SK-N-MC (cell line): ENCODE measurements around the gene KCNK13.

Source experiments
- DNase-seq: peaks from one replicate; pipeline ENCODE4 v3.0.0-alpha.2; 2011; ENCODE audit warnings: low read depth, low spot score
- H3K27ac ChIP-seq: fragments of 200-600 bp; sonication (generic); 2 replicates; pipeline ENCODE4 v1.5.1; 2016; ENCODE audit warnings: mixed run types
- H3K36me3 ChIP-seq: fragments of 200-600 bp; sonication (generic); 2 replicates; pipeline ENCODE4 v1.6.1; 2017; ENCODE audit warnings: antibody characterized with exemption, low read length, mixed read lengths; ENCODE audit not compliant: insufficient read depth
- H3K4me3 ChIP-seq: fragments of 200-600 bp; sonication (generic); 2 replicates; pipeline ENCODE4 v1.5.1; 2016
- H3K9ac ChIP-seq: fragments of 200-600 bp; sonication (generic); 2 replicates; pipeline ENCODE4 v1.8.0; 2017; ENCODE audit warnings: mixed run types, mixed read lengths; ENCODE audit not compliant: insufficient read length
- H3K9me3 ChIP-seq: fragments of 200-600 bp; sonication (generic); 2 replicates; pipeline ENCODE4 v1.6.1; 2017; ENCODE audit warnings: low read depth, mild to moderate bottlenecking, antibody characterized with exemption, low read length, moderate library complexity, mixed read lengths
- EZH2 ChIP-seq: fragments of 200-600 bp; sonication (generic); IDR thresholded peaks from one replicate; pipeline ENCODE4 v1.6.1; 2017; ENCODE audit warnings: antibody characterized with exemption
- FOXP2 ChIP-seq: optimal IDR thresholded peaks from 2 replicates; pipeline ENCODE3; 2011; ENCODE audit warnings: mild to moderate bottlenecking, moderate library complexity; ENCODE audit not compliant: insufficient read depth; ENCODE audit errors: extremely low read length, control extremely low read depth
- POLR2AphosphoS5 ChIP-seq: IDR thresholded peaks from 2 replicates; pipeline ENCODE4 v1.6.1; 2012; ENCODE audit warnings: mild to moderate bottlenecking, low read depth, low read length, borderline replicate concordance

Gene KCNK13

DNA sequence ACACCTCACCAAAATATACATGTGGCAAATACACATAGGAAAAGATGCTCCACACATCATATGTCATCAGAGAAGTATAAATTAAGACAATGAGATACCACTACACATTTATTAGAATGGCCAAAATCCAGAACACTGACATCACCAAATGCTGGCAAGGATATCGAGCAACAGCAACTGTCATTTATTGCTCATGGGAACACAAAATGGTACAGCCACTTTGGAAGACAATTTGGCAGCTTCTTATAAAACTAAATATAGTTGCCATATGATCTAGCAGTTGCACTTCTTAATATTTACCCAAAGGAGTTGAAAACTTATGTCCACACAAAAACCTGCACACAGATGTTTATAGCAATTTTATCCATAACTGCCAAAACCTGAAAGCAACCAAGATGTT, 7.0 kb upstream of the KCNK13 start:
- H3K27ac ChIP-seq, result no peak overlapping the region
- H3K4me3 ChIP-seq, result no peak overlapping the region
- TF ChIP-seq POLR2AphosphoS5 (no peak), EZH2 (no peak), FOXP2 (no peak)
- DNase-seq, result no peak
- H3K9ac ChIP-seq, result no peak overlapping the region
- no peaks in the 10 kb centered on the region for H3K36me3 ChIP-seq
- 0 out of 2 replicates have a peak, but pooled peaks cover 4% of the 10 kb centered on the region for H3K9me3 ChIP-seq

DNA sequence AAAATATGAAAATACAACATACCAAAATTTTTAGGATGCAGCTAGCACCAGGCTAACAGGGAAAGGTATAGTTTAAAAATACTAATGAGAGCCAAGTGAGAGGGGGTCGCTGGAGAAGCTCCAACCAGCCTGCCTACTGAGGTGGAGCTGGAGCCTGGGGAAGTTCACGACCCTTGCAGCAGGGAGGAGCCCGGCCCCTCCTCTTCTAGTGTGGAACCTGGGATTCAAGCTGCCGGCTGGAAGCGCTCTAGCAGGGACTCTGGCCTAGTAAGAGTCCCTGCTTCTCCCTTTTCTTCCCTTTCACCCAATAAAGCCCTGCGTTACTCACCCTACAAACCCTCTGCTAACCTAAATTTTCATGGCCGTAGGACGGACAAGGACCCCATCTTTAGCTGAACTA, 5.0 kb upstream of the KCNK13 start:
- Histone ChIP-seq H3K9me3 (0 out of 2 replicates have a peak, but pooled peaks cover 4% of the 10 kb centered on the region), H3K9ac (no peak overlapping the region), H3K36me3 (no peaks in the 10 kb centered on the region), H3K4me3 (no peak overlapping the region), H3K27ac (no peak overlapping the region)
- TF ChIP-seq EZH2, result no peak
- TF ChIP-seq POLR2AphosphoS5, result no peak
- TF ChIP-seq FOXP2, result no peak
- DNase-seq, result no peak

DNA sequence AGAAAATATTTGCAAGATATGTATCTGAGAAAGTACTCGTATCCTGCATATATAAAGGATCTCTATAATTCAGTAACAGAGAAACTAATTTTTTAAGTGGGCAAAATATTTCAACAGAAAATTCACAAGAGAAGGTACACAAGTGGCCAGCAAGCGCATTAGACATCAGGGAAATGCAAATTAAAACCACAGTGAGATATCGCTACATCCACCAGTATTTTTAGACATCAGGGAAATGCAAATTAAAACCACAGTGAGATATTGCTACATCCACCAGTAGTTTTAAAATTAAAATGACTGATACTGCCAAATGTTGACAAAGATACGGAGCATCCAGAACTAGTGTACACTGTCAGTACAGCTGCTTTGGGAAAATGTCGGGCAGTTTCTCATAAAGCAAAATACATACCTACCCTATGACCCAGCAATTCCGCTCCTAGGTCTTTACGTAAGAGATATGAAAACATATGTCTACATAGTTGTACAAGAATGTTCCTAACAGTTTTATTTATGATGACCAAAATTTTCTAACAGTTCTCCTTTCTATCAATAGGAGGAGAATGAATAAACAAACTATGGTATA, 2.8 kb upstream of the KCNK13 start:
- Histone ChIP-seq H3K27ac (no peak overlapping the region), H3K36me3 (no peaks in the 10 kb centered on the region), H3K4me3 (no peak overlapping the region), H3K9ac (no peak overlapping the region), H3K9me3 (0 out of 2 replicates have a peak, but pooled peaks cover 4% of the 10 kb centered on the region)
- TF ChIP-seq POLR2AphosphoS5 (no peak), FOXP2 (no peak), EZH2 (no peak)
- DNase-seq, result no peak

DNA sequence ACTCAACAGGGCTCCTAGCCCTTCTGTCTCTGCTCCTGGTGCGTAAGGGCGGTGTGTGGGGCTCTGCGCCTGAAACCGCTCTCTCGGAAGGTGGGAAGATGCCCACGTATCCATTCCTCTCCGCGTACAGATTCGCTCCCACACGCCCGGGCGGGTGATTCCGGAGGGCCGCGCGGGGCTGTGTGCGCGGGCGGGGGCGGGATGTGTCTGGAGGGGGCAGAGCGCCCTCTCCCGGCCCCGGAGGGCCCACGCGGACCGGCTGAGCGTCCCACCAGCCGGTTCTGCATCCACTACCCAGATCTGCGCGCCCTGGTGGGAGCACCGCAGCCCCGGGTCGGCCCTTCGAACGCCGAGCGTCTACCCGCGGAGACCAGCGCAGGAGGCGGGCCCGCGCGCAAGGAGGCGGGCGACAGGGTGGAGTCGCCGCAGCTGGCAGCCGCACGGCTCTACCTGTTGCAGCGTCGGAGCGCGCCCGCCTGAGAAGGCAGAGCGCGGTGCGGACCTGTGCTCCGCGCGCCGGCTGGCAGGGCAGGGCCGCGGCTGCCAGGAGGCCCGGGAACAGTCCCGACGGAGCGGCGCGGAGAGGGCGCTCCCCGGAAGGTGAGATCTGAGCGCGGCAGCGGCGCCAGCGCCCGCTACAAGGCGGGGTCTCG, 1.4 kb upstream of the KCNK13 start:
- Histone ChIP-seq H3K4me3 (peak overlapping the region; percentile 74), H3K36me3 (no peaks in the 10 kb centered on the region), H3K9me3 (0 out of 2 replicates have a peak, but pooled peaks cover 4% of the 10 kb centered on the region), H3K27ac (no peak overlapping the region), H3K9ac (no peak overlapping the region)
- DNase-seq, result no peak
- no peak for TF ChIP-seq FOXP2
- no peak for TF ChIP-seq POLR2AphosphoS5
- TF ChIP-seq EZH2, result no peak

DNA sequence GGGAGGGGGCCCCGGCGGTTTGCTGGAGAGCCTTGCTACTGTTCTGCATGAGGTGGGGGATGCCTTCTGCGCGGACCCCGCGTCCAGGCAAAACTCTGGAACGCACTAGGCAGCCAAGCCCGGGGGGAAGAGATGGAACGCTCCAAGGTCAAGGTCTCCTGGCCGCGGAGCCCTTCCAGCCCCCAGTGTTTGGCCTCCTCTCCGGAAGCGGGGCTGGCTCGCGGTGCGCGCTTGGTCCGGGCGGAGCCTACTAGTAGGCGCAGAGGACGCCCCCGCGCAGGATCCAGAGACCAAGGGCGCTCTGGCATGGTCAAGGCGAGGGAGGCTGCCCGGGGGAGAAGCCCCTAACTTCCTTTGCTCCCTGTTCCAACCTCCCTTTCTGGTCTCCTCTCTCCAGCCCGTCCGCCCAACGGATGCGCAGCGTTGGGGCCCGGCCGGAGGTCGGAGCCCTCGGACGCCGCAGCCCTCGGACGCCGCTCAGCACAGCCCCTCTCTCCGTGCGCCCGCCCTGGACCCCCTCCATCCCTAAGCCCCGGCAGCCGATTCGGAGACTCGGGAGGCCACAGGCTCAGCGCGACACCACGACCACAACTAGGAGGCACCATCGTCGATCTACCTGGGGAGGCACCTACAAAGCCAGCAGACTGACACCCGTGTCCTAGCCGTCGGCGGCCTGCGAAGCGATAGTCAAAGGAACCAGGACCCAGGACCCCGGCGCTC, 669 bp upstream of the KCNK13 start:
- no peak overlapping the region for H3K27ac ChIP-seq
- H3K4me3 ChIP-seq, result peak overlapping the region; percentile 74
- no peak overlapping the region for H3K9ac ChIP-seq
- 0 out of 2 replicates have a peak, but pooled peaks cover 4% of the 10 kb centered on the region for H3K9me3 ChIP-seq
- no peaks in the 10 kb centered on the region for H3K36me3 ChIP-seq
- DNase-seq, result no peak
- no peak for TF ChIP-seq FOXP2
- peak; percentile 57 for TF ChIP-seq EZH2

DNA sequence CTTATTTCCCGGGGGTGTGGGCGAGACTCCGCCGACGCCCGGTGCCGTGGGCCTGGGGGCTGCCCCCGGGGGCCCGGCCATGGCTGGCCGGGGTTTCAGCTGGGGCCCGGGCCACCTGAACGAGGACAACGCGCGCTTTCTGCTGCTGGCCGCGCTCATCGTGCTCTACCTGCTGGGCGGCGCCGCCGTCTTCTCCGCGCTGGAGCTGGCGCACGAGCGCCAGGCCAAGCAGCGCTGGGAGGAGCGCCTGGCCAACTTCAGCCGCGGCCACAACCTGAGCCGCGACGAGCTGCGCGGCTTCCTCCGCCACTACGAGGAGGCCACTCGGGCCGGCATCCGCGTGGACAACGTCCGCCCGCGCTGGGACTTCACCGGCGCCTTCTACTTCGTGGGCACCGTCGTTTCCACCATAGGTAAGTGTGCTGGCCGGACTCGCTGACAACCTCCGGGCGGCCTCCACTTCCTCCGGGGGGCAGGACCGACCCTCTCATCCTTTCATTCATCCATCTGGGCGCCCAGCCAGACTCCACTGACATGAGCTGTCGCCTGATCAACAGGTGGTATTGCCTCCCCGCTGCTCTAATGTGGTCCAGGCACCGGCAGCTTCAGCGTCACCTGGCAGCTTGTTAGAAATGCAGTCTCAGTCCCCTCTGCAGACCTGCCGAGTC, 467 bp downstream of the KCNK13 start:
- Histone ChIP-seq H3K9ac (no peak overlapping the region), H3K4me3 (peak overlapping the region; percentile 51; the same call in 1 of the 2 replicates), H3K36me3 (no peaks in the 10 kb centered on the region), H3K27ac (no peak overlapping the region), H3K9me3 (0 out of 2 replicates have a peak, but pooled peaks cover 4% of the 10 kb centered on the region)
- TF ChIP-seq EZH2 (peak; percentile 92), POLR2AphosphoS5 (no peak), FOXP2 (no peak)
- DNase-seq, result no peak

DNA sequence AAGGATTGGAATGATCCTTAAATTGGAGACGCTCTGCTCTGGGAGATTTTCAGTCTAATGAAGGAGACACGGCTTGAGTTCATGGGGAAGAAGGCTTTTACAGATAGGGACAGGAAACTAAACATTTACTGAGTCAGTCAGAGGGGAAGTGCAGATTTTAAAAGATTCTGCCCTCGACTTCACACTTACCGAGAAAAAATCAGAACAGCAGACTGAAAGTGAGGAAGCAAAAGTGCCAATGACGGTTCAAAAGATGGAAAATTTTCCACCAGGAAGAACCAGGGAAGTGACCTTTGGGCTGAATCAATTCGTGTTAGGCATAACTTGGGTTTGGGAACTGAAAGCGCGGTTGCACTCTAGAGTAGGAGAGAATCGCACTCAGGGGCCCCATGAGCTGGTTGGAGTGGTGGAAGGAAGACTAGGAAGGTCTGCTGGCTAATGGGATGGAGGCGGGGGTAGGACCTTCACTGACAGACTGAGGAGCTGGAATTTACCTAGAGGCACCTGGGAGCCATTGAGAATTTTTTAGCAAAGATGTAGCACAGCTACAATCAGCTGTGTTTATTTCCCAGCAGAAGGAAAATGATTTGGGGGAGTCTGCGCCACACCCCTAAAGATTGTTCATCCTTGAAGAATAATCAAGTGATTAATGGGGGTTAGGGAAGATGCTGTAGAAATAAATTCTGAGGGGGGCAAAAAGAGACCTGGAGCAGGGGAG, 1.2 kb downstream of the KCNK13 start:
- Histone ChIP-seq H3K27ac (no peak overlapping the region), H3K9me3 (0 out of 2 replicates have a peak, but pooled peaks cover 4% of the 10 kb centered on the region), H3K9ac (no peak overlapping the region), H3K36me3 (no peaks in the 10 kb centered on the region), H3K4me3 (no peak overlapping the region)
- no peak for DNase-seq
- no peak for TF ChIP-seq EZH2
- no peak for TF ChIP-seq FOXP2
- no peak for TF ChIP-seq POLR2AphosphoS5
